ENCODE data around the gene PRKCD. TPM values are rescaled to one million over a fixed set of nuclear protein-coding genes. Genes with fewer than 3 reads are reported as not detected.

PRKCD gene
- total and polyA plus RNA-seq, 2 of the 4 experiments (the other 2 are of a cell fraction), result 4.3 to 19.0 TPM

DNA sequence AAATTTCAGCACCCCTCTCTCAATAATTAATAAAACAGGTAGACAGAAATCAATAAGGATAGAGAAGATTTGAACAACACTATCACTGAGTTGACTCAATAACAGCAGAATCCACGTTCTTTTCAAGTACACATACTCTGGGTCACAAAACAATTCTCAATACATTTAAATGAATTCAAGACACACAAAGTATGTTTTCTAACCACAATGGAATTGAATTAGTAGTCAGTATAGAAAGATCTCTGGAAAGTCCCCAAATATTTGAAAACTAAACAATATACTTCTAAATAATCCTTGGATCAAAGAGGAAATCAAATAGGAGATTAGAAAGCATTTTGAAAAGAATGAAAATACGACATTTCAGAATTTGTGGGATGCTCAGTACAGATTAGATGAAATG is 54.8 kb downstream of the PRKCD start:
- Histone ChIP-seq H3K4ac (ENCODE audit: low read depth, low read length) (no peak overlapping the region), H3K4me1 (ENCODE audit: control insufficient read depth, insufficient read depth, low read length) (no peaks in the 10 kb centered on the region), H3K9me1 (ENCODE audit: insufficient read depth, low read length) (no peaks in the 10 kb centered on the region), H3K23ac (ENCODE audit: low read depth, low read length) (no peak overlapping the region), H4K91ac (ENCODE audit: insufficient read depth, low read depth, low read length) (no peak overlapping the region), H2BK120ac (ENCODE audit: low read depth, low read length) (no peak overlapping the region), H3K36me3 (ENCODE audit: control insufficient read depth, insufficient read depth, low read length) (no peaks in the 10 kb centered on the region), H4K20me1 (ENCODE audit: insufficient read depth, low read length) (no peaks in the 10 kb centered on the region), H3K4me3 (ENCODE audit: insufficient read depth, low read depth, low read length) (no peak overlapping the region), H4K5ac (ENCODE audit: low read depth, low read length) (no peak overlapping the region), H3K9me3 (ENCODE audit: control insufficient read depth, insufficient read depth, low read length) (no peaks in the 10 kb centered on the region), H3K14ac (replicated peaks; ENCODE audit: low read depth, low read length) (no peak overlapping the region), H2BK5ac (ENCODE audit: low read depth, low read length, poor library complexity, severe bottlenecking) (no peak overlapping the region), H2BK15ac (ENCODE audit: low read depth, low read length) (no peak overlapping the region), H2AK9ac (replicated peaks; ENCODE audit: low read depth, low read length, poor library complexity) (no peak overlapping the region), H3K27me3 (ENCODE audit: control insufficient read depth, insufficient read depth, low read length) (no peaks in the 10 kb centered on the region), H3K18ac (ENCODE audit: low read depth, low read length) (no peak overlapping the region), H3K4me2 (ENCODE audit: low read depth, low read length) (no peak overlapping the region), H3K9ac (ENCODE audit: low read depth, low read length) (no peak overlapping the region), H3K56ac (ENCODE audit: extremely low read depth, insufficient read depth, low read length) (no peak overlapping the region), H2BK20ac (ENCODE audit: low read depth, low read length) (no peak overlapping the region), H3K79me1 (ENCODE audit: low read depth in 1 of 2, low read length in 2 of 2) (no peaks in the 10 kb centered on the region), H4K8ac (ENCODE audit: low read depth in 2 of 2, low read length in 2 of 2) (no peak overlapping the region), H2AFZ (replicated peaks; ENCODE audit: low read length, poor library complexity) (no peak overlapping the region), H2AK5ac (ENCODE audit: low read depth, low read length) (no peak overlapping the region), H3K27ac (ENCODE audit: insufficient read depth, low read length) (no peak overlapping the region)
- peak; percentile 42 for DNase-seq
- no peak for ATAC-seq (ENCODE audit: low read depth)
- dilution Hi-C loops (cut with HindIII; ENCODE audit: low sequenced_read_pairs, unreplicated experiment) (no loop called here), in situ Hi-C loops (cut with MboI; ENCODE audit: low sequenced_read_pairs) (loop anchor here (25.0 kb wide), 1 partner anchor 496 kb away; no protein-coding TSS in a partner anchor), intact Hi-C loops (cut with micrococcal nuclease) (no loop called here)
- CTCF ChIA-PET, result no interaction called here
- POLR2A ChIA-PET (ENCODE audit: unreplicated experiment), result no interaction called here
- TF ChIP-seq RAD21 (IDR thresholded peaks at IDR 0.05; ENCODE audit: low read length), result no peak
- TF ChIP-seq, protein P1, sequence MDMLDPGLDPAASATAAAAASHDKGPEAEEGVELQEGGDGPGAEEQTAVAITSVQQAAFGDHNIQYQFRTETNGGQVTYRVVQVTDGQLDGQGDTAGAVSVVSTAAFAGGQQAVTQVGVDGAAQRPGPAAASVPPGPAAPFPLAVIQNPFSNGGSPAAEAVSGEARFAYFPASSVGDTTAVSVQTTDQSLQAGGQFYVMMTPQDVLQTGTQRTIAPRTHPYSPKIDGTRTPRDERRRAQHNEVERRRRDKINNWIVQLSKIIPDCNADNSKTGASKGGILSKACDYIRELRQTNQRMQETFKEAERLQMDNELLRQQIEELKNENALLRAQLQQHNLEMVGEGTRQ (IDR thresholded peaks at IDR 0.05; ENCODE audit: low read depth, low read length), result no peak
- TF ChIP-seq MAFK (IDR thresholded peaks at IDR 0.05; ENCODE audit: low read depth, low read length), result no peak
- no peak for TF ChIP-seq FOS (IDR thresholded peaks at IDR 0.05; ENCODE audit: low read depth, low read length)
- TF ChIP-seq CEBPB (IDR thresholded peaks at IDR 0.05; ENCODE audit: low read depth, low read length), result no peak
- no peak for TF ChIP-seq MXI1 (IDR thresholded peaks at IDR 0.05; ENCODE audit: borderline replicate concordance, low read depth, low read length)
- TF ChIP-seq BHLHE40 (IDR thresholded peaks at IDR 0.05; ENCODE audit: low read depth, low read length), result no peak
- no peak for TF ChIP-seq POLR2A (IDR thresholded peaks at IDR 0.05; ENCODE audit: low read depth, low read length)
- TF ChIP-seq RCOR1 (IDR thresholded peaks at IDR 0.05; ENCODE audit: insufficient replicate concordance, low read length), result no peak
- TF ChIP-seq MAZ (IDR thresholded peaks at IDR 0.05; ENCODE audit: borderline replicate concordance, low read depth, low read length), result no peak
- TF ChIP-seq, protein P2, sequence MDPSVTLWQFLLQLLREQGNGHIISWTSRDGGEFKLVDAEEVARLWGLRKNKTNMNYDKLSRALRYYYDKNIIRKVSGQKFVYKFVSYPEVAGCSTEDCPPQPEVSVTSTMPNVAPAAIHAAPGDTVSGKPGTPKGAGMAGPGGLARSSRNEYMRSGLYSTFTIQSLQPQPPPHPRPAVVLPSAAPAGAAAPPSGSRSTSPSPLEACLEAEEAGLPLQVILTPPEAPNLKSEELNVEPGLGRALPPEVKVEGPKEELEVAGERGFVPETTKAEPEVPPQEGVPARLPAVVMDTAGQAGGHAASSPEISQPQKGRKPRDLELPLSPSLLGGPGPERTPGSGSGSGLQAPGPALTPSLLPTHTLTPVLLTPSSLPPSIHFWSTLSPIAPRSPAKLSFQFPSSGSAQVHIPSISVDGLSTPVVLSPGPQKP (IDR thresholded peaks at IDR 0.05; ENCODE audit: borderline replicate concordance, low read depth, low read length), result no peak
- TF ChIP-seq RFX5 (IDR thresholded peaks at IDR 0.05; ENCODE audit: low read depth, low read length), result no peak
- TF ChIP-seq NFE2L2 (IDR thresholded peaks at IDR 0.05; ENCODE audit: low read depth, low read length), result no peak
- TF ChIP-seq CHD1 (IDR thresholded peaks at IDR 0.05; ENCODE audit: low read depth, low read length), result no peak
- no peak for TF ChIP-seq SMC3 (IDR thresholded peaks at IDR 0.05; ENCODE audit: low read depth, low read length)
- TF ChIP-seq, protein P3, sequence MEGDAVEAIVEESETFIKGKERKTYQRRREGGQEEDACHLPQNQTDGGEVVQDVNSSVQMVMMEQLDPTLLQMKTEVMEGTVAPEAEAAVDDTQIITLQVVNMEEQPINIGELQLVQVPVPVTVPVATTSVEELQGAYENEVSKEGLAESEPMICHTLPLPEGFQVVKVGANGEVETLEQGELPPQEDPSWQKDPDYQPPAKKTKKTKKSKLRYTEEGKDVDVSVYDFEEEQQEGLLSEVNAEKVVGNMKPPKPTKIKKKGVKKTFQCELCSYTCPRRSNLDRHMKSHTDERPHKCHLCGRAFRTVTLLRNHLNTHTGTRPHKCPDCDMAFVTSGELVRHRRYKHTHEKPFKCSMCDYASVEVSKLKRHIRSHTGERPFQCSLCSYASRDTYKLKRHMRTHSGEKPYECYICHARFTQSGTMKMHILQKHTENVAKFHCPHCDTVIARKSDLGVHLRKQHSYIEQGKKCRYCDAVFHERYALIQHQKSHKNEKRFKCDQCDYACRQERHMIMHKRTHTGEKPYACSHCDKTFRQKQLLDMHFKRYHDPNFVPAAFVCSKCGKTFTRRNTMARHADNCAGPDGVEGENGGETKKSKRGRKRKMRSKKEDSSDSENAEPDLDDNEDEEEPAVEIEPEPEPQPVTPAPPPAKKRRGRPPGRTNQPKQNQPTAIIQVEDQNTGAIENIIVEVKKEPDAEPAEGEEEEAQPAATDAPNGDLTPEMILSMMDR (conservative IDR thresholded peaks at IDR 0.05; ENCODE audit: low read depth, low read length), result no peak
- no CpG with 5 or more reads among the region's 2 CpGs for WGBS, 2 experiments (ENCODE audit: extremely low coverage in 2 of 2, insufficient read length in 1 of 2)
- BruUV-seq (replicated peaks), result no TSS peak

Data from IMR-90 (cell line).